ENCODE results near the gene DNAJC17. TPM values are rescaled to one million over a fixed set of nuclear protein-coding genes. Genes with fewer than 3 reads are reported as not detected.

Gene DNAJC17
- total RNA-seq, 1 experiment from 2014 or later: 34.5 TPM

DNA sequence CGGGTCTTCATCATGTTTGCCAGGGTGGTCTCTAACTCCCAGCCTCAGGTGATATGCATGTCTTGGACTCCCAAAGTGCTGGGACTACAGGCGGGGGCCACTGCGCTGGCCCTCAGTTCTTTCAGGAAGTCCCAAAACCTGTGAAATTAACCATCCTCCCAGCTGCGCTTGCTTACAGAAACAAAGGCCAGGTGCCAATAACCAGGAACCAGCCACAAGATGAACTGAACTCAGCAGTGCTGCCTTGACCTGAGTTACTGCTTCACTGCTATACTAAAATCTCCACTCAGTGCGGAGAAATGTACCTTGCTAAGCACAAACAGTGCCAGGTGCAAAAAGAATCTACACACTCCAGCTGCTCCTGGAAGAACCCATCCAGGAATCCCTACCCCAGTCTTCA is 47.3 kb downstream of the DNAJC17 start:
- CTCF ChIA-PET: no interaction called here
- Histone ChIP-seq H3K27ac (ENCODE audit: low read depth, low read length, poor library complexity, severe bottlenecking) (no peak overlapping the region), H3K9me3 (ENCODE audit: low read depth, low read length, poor library complexity, severe bottlenecking) (no peaks in the 10 kb centered on the region), H3K4me1 (ENCODE audit: insufficient read depth, low read length, poor library complexity, severe bottlenecking) (peaks cover 30% of the 10 kb centered on the region), H3K36me3 (ENCODE audit: insufficient read depth, low read length, poor library complexity, severe bottlenecking) (no peaks in the 10 kb centered on the region), H3K4me3 (ENCODE audit: low read depth, low read length, poor library complexity, severe bottlenecking) (no peak overlapping the region), H3K27me3 (replicated peaks; ENCODE audit: insufficient read depth, low read depth, low read length, poor library complexity) (no peaks in the 10 kb centered on the region)
- POLR2A ChIA-PET (ENCODE audit: low non-redundant PET): no interaction called here
- no peak for DNase-seq (ENCODE audit: low spot score)
- TF ChIP-seq EZH2 (IDR thresholded peaks at IDR 0.05; ENCODE audit: borderline replicate concordance, low read depth, low read length, poor library complexity, severe bottlenecking): no peak
- TF ChIP-seq, protein P1, sequence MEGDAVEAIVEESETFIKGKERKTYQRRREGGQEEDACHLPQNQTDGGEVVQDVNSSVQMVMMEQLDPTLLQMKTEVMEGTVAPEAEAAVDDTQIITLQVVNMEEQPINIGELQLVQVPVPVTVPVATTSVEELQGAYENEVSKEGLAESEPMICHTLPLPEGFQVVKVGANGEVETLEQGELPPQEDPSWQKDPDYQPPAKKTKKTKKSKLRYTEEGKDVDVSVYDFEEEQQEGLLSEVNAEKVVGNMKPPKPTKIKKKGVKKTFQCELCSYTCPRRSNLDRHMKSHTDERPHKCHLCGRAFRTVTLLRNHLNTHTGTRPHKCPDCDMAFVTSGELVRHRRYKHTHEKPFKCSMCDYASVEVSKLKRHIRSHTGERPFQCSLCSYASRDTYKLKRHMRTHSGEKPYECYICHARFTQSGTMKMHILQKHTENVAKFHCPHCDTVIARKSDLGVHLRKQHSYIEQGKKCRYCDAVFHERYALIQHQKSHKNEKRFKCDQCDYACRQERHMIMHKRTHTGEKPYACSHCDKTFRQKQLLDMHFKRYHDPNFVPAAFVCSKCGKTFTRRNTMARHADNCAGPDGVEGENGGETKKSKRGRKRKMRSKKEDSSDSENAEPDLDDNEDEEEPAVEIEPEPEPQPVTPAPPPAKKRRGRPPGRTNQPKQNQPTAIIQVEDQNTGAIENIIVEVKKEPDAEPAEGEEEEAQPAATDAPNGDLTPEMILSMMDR (conservative IDR thresholded peaks at IDR 0.05; ENCODE audit: low read depth, low read length): no peak
- no TSS peak for BruUV-seq (replicated peaks)
- intact Hi-C loops (cut with micrococcal nuclease; ENCODE audit: unreplicated experiment): no loop called here

DNA sequence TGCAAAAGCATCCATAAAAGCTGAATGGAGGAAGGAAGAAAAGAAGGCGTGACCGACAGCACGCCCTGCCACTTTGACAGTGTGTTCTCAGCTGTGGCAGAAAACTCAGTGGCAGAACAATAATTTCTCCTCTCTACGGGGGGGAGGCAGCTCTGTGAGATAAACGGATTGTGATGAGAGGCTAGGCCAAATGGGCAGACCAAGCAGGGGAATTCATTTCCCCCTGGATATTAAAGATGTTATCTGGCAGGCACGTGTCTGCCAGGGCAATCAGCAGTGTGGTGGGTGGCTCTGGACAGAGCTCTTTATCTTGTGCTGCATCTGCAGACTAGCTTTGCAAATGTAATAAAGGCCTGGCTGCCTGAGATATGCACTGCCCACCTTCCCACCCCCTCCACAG is 50.3 kb downstream of the DNAJC17 start:
- TF ChIP-seq EZH2 (IDR thresholded peaks at IDR 0.05; ENCODE audit: borderline replicate concordance, low read depth, low read length, poor library complexity, severe bottlenecking): no peak
- no peaks in the 10 kb centered on the region for H3K27me3 ChIP-seq (replicated peaks; ENCODE audit: insufficient read depth, low read depth, low read length, poor library complexity)
- CTCF ChIA-PET: interaction anchor here (0.5 kb wide), 1 partner anchor 92 kb away, joined by 3 read pairs; no protein-coding TSS in a partner anchor

DNA sequence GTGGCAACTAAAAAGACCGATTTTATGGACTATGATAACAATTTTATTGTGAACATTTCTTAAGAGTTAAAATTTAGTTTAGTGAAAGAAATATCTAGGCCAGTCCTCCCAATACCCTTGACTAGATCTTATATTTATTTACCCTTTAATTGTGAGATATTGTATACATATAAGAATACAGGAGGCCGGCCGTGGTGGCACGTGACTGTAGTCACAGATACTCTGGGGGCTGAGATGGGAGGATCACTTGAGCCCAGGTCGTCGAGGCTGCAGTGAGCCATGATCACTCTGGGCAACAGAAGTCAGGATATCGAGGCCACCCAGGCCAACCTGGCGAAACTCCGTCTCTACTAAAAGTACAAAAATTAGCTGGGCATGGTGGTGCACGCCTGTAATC is 51.5 kb downstream of the DNAJC17 start:
- H3K27me3 ChIP-seq (replicated peaks; ENCODE audit: insufficient read depth, low read depth, low read length, poor library complexity): no peaks in the 10 kb centered on the region
- H3K9me3 ChIP-seq (ENCODE audit: low read depth, low read length, poor library complexity, severe bottlenecking): no peaks in the 10 kb centered on the region
- intact Hi-C loops (cut with micrococcal nuclease; ENCODE audit: unreplicated experiment): no loop called here
- peak; percentile 14 for DNase-seq (ENCODE audit: low spot score)
- TF ChIP-seq EZH2 (IDR thresholded peaks at IDR 0.05; ENCODE audit: borderline replicate concordance, low read depth, low read length, poor library complexity, severe bottlenecking): no peak
- TF ChIP-seq, protein P1 (conservative IDR thresholded peaks at IDR 0.05; ENCODE audit: low read depth, low read length): no peak
- peaks cover 16% of the 10 kb centered on the region for H3K36me3 ChIP-seq (ENCODE audit: insufficient read depth, low read length, poor library complexity, severe bottlenecking)
- no TSS peak for BruUV-seq (replicated peaks)
- peak overlapping the region; percentile 95 for H3K27ac ChIP-seq (ENCODE audit: low read depth, low read length, poor library complexity, severe bottlenecking)
- H3K4me3 ChIP-seq (ENCODE audit: low read depth, low read length, poor library complexity, severe bottlenecking): peak overlapping the region; percentile 99
- ChIA-PET POLR2A (ENCODE audit: low non-redundant PET) (interaction anchor here (0.7 kb wide), 1 partner anchor 9 kb away, joined by 3 read pairs; no protein-coding TSS in a partner anchor), CTCF (interaction anchor here (0.6 kb wide), 1 partner anchor 102 kb away, joined by 5 read pairs; no protein-coding TSS in a partner anchor)
- peaks cover 23% of the 10 kb centered on the region for H3K4me1 ChIP-seq (ENCODE audit: insufficient read depth, low read length, poor library complexity, severe bottlenecking)

More for the DNA sequence above, 50.3 kb downstream of the DNAJC17 start:
- peaks cover 23% of the 10 kb centered on the region for H3K4me1 ChIP-seq (ENCODE audit: insufficient read depth, low read length, poor library complexity, severe bottlenecking)
- no peak overlapping the region for H3K4me3 ChIP-seq (ENCODE audit: low read depth, low read length, poor library complexity, severe bottlenecking)
- POLR2A ChIA-PET (ENCODE audit: low non-redundant PET): no interaction called here
- H3K27ac ChIP-seq (ENCODE audit: low read depth, low read length, poor library complexity, severe bottlenecking): no peak overlapping the region
- intact Hi-C loops (cut with micrococcal nuclease; ENCODE audit: unreplicated experiment): no loop called here
- no TSS peak for BruUV-seq (replicated peaks)
- H3K9me3 ChIP-seq (ENCODE audit: low read depth, low read length, poor library complexity, severe bottlenecking): no peaks in the 10 kb centered on the region
- H3K36me3 ChIP-seq (ENCODE audit: insufficient read depth, low read length, poor library complexity, severe bottlenecking): peaks cover 7% of the 10 kb centered on the region
- DNase-seq (ENCODE audit: low spot score): peak; percentile 79

Data from A673 (cell line).